NCI-H1048 (cell line): ENCODE measurements around the gene FYB2.
"Not testable (repeated sequence)": the region's sequence is repeated elsewhere in the genome, so short reads cannot be mapped to it uniquely, and the experiment has no call there.

Source experiments
- DNase-seq: peaks from one replicate; lab custom pipeline; 2025; lab: John Stamatoyannopoulos, UW

FYB2 gene

DNA sequence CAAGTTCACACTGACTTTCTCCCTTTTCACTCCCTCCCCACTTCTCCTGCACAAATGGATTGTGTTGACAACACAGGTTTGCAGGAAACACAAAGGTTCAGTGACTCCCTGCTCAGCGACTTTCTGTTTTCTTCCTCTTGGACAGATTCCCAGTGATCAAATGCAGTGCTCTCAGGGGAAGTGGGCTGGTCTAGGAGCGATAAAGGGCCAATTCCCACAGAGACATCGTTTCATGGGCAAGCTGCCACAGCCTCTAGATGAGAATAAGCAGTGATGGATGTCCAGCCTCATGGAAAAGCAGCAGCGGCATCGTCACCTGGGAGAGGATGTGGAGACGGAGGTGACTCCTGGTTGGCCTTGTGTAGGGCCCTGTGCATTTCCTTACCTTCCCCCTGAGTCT lies 30.6 kb downstream of the FYB2 start:
- DNase-seq = no peak

DNA sequence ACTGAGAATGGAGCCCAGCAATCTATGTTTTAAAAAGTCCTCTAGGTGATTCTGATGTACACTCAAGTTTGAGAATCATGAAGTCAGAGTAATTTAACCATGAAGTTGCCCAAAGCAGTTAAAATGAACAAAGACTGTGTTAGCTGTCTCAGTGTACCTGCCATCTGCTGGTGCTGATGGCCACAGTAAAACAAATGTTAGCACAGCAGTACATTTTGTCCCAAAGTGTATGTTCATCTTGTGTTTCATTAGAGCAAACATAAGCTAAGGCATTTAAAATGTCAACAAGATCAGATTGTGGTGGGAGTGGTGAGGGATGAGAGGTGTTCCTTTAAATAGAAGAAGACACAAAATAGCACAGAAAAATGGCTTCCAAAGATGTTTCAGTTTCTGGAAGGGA lies 31.1 kb downstream of the FYB2 start:
- no peak for DNase-seq

DNA sequence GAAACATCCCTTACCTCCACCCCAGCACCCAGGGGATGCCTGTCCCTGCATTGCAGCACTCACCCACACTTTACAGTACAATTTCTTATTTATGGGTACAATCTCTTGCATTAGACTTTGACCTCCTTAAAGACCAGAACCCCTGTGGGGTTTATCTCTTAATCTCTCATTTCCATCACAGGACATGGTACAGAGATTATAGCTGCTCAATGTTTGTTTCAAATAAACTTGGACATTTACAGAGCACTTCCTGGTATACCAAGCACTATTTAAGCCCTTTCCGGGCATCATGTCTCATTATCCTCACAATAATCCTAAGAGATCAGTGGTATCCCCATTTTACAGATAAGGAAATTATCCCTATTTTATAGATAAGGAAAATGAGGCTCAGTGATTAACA lies 31.9 kb downstream of the FYB2 start:
- DNase-seq = no peak

DNA sequence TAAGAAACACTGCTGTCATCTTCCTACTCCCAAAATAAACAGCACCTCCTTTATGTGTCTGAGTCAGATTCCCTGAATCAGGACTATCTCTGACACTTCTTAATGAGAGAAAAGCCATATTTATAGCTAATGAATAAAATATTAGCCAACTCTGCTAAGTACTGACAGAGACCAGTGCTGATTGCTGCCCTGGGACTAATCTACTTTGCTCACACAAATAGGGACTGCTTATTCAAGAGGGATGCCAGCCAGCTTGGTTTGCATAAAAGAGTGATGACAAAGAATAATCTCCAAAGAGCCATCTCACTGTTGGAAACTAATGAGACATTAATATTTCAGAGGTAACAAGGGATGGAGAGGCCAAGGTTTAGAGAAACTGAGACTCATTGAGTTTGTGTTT lies 36.4 kb downstream of the FYB2 start:
- no peak for DNase-seq

GRCh38 chr1:56780826-56781225 lies 38.4 kb downstream of the FYB2 start:
- no peak for DNase-seq

DNA sequence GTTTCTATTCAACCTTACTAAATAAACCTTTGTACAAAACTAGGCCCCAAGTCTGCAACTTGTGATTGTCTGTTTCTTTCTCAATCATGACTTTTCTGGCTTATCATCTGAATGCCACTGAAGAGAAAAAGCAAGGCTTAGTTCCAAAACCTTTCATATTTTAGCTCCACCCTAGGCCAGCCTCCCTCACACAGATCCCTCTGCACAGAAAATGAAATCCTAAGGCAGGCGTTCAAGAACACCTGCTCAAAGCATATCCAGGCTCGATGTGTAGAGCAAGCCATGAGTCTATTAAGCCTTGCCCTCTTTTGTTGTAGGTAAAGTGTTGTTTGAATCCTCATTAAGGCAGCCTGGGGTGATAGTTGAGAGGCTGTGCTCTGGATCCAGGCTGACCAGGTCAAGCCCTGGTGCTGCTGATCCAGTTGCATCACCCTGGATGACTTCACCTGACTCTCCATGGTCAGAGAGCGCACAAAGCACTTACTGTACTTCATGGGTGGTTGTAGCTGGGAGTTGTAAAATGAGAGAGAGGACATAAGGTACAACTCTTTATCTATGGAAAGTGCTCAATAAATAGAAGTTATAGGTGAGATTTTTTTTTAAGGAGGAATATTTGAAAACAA lies 39.0 kb downstream of the FYB2 start:
- DNase-seq = no peak

GRCh38 chr1:56777972-56778371 lies 41.2 kb downstream of the FYB2 start:
- no peak for DNase-seq

DNA sequence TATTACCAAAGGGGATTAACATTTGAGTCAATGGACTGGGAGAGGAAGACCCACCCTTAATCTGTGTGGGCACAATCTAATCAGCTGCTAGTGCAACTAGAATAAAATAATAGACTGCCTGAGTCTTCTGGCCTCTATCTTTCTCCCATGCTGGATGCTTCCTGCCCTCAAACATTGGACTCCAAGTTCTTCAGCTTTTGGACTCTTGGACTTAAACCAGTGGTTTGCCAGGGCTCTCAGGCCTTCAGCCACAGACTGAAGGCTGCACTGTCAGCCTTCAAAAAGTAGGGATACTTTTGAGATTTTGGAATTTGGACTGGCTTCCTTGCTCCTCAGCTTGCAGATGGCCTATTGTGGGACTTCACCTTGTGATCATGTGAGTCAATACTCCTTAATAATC lies 44.5 kb downstream of the FYB2 start:
- not testable (repeated sequence) for DNase-seq

GRCh38 chr1:56774067-56774609 lies 45.1 kb downstream of the FYB2 start:
- no peak for DNase-seq

DNA sequence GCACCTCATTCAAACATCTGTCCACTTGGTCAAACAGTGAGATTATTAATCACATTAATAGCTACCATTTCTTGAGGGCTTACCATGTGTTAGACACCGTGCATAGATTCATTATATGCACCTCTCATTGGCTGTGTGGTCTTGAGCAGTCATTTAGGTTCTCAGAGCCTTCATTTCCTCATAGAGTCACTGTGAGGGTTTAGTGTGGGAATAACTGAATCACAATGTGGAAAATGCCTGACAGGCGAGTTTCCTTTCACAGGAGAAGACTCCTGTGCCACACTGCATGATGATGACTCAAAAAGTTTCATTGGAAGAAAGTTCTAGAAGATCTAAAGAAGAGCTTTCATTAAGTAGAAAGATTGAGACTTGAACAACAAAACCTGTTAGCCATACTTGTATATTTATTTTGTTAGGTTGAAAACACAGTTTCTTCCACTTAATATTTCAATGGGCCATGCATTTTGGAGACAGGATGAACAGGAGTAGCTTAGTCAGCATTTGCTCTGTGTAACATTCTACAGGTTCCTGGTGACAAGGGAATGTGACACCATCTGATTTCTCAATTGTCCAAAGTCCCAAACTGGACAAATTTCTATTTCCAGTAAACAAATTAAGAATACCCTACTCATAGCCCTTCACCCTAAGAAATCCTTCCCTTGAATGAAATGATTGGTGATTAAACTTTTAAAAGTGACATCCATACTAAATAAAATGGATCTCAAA lies 45.7 kb downstream of the FYB2 start:
- DNase-seq = no peak

DNA sequence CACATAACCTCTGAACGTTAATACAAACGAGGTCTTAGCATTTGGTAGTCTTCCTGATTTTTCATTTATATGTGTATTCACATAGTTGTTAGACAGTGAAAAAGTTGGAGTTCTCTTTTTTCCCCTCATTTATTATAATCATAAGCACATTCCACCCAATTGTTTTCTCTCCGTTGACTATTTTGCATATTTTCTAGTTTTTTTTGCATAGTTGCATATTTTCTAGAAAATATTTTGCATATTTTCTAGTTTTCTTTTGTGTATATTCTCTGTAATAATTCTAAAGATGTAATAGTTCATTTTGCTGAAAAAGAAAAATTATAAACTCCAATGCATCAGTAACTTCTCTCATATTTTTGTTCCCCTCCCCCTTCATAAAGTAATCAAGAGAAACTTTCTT lies 47.5 kb downstream of the FYB2 start:
- no peak for DNase-seq

DNA sequence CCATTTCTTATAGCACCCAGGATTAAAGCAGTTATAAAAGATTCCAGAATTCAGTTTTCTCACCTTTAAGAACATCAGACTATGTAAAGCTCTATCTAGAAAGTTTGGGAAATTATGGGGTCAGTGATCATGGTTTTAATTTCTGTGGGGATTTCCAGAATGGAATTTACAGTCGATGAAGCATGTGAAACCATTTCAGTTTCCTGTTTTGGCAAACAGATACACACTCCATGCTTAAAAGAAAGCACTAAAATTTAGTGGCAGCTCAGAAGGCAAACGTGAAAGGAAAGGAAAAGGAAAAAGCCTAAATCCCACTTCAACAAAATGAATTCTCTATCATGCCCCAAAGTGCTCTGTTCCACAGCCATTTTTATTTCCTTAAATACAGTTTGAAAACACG lies 60.4 kb downstream of the FYB2 start:
- DNase-seq = no peak

DNA sequence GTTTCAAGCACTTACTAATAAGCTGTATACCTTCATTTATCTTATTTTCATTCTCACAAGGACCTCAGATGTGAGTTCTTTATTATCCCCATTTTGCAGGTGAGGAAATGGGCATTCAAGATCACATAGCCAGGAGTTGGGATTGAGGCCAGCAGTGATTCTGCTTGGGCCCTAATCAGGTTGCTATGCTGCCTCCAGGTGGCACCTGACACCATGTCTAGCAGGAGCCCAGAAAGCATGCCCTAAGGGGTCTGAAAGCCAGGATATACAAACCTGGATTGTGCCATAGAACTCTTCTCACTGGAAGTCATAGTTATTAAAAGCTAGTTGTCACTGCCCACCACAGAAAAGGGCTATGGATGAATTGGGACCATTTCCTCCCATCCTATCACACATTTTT lies 61.1 kb downstream of the FYB2 start:
- DNase-seq = no peak

- DNase-seq = no peak
These were observed 63.3 kb downstream of the FYB2 start for GRCh38 chr1:56755911-56756310.

GRCh38 chr1:56754708-56755479 lies 64.3 kb downstream of the FYB2 start:
- DNase-seq = no peak

DNA sequence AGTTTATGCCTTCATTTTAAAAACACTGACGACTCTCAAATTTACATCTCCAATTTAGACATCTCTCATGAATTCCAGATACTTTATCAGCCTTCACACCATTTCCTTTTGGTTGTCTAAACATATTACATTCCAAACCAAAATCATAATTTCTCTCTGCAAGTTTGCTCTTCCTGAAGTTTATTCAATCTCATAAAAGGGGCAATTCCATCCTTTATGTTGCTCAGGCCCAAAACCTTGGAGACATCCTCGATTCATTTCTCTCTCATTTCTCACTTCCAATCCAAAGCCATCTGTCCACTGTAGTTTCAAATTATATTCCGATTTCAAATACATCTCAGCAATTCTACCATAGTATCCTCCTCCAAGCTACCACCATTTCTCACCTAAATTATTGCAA lies 74.0 kb downstream of the FYB2 start:
- no peak for DNase-seq

DNA sequence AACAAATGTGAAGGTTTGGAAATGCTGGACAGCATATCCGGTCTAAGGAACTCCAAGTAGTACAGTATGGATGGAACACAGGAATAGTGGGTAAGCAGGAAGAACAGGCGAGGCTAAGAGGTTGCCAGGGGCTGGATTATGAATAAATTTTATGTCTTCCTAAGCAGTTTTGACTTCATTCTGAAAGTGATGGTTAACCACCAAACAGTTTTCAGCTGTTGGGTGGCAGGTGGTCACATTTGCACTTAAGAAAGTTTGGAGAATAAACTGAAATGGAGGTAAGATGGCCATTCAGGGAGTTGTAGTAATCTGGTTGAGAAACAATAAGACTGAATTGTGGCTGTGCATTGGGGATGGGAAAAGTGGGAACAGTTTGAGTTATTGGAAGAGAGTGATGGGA lies 90.2 kb downstream of the FYB2 start:
- DNase-seq = no peak

DNA sequence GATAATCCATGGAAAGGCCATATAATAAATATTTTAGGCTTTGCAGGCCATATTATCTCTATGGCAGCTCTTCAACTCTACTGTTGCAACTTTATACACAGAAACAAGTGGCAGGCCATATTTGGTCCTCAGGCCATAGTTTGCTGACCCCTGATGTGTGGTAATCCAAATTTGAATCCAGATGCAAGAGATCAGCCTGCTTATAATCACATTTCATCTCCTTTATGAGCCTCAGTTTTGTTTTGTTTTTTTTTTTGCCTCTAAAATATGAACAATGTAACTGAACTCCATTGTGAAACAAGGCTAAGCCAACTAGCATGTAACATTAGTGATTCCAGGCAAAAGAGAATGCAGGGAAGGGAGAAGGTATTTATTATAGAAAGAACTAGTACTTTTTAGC lies 92.5 kb downstream of the FYB2 start:
- no peak for DNase-seq

- no peak for DNase-seq
These were observed 100.0 kb downstream of the FYB2 start for GRCh38 chr1:56719171-56719570.

GRCh38 chr1:56715156-56715555 lies 104.0 kb downstream of the FYB2 start:
- no peak for DNase-seq

GRCh38 chr1:56713112-56713511 lies 106.1 kb downstream of the FYB2 start:
- no peak for DNase-seq

DNA sequence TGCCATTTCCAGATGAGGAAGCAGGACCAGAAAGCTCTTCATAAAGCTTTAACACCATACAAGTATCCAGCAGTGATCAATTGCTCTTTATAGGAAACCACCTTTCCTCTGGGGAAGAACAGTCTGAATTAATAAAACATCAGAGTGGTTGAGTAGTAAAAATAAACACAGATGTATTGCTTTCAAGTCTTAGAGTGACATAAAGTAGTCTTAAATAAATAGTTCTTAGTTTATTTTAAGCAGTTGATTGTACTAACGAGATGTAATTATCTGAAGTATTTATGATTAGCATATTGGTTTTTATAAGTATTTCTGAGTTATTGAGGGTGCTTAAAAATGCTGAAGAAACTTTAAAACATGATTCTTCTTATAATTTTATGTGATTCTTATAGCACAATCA lies 107.1 kb downstream of the FYB2 start:
- DNase-seq = no peak

DNA sequence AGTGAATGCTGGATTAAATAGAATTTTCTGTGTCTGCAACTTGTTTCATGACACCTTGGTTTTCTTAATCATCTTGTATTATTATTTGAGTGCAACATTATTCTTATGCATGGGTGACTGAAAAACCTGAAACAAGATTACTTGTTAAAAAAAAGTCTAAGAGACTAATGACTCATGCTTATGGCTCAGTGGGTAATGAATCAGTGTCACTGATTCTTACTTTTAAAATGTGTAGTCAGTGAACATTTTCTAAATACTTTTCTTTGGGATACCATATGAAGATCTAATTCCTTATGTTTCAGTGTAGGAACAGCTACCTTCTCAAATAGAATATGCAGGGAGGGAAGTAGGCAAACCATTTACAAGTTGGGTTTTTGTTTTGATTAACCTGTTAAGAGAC lies 108.6 kb downstream of the FYB2 start:
- no peak for DNase-seq
